Endodermal cell (in vitro differentiated cells): Measurements from ENCODE around the gene MAP4K4. TPM values are rescaled to one million over a fixed set of nuclear protein-coding genes. Genes with fewer than 3 reads are reported as not detected.

Source experiments
- DNase-seq: peaks from one replicate; pipeline ENCODE4 v3.0.0-alpha.2; 2017
- H3K27ac ChIP-seq: 2 replicates; pipeline ENCODE4 v1.5.1; 2013; ENCODE audit warnings: mild to moderate bottlenecking, low read depth, low read length, moderate library complexity
- H3K27me3 ChIP-seq: 2 replicates; pipeline ENCODE4 v1.6.1; 2013; ENCODE audit warnings: mild to moderate bottlenecking, low read length, moderate library complexity; ENCODE audit not compliant: insufficient read depth, control insufficient read depth, poor library complexity, severe bottlenecking
- H3K36me3 ChIP-seq: 2 replicates; pipeline ENCODE4 v1.7.0; 2013; ENCODE audit warnings: mild to moderate bottlenecking, low read length, moderate library complexity; ENCODE audit not compliant: control insufficient read depth, insufficient read depth
- H3K4me1 ChIP-seq: one replicate; pipeline ENCODE4 v1.7.0; 2013; ENCODE audit warnings: low read length; ENCODE audit not compliant: control insufficient read depth, insufficient read depth
- H3K4me3 ChIP-seq: 2 replicates; pipeline ENCODE4 v1.5.1; 2013; ENCODE audit warnings: mild to moderate bottlenecking, low read length, moderate library complexity
- H3K9ac ChIP-seq: 2 replicates; pipeline ENCODE4 v1.6.1; 2013; ENCODE audit warnings: mild to moderate bottlenecking, low read length, moderate library complexity; ENCODE audit not compliant: poor library complexity, severe bottlenecking; ENCODE audit errors: extremely low read depth
- H3K9me3 ChIP-seq: 2 replicates; pipeline ENCODE4 v1.6.1; 2013; ENCODE audit warnings: mild to moderate bottlenecking, low read length, moderate library complexity; ENCODE audit not compliant: control insufficient read depth
- H3K27ac Mint-ChIP-seq: 2 replicates; pipeline ENCODE4 v1.8.0; 2020; ENCODE audit warnings: mixed read lengths
- H3K27me3 Mint-ChIP-seq: 2 replicates; pipeline ENCODE4 v1.8.0; 2021; ENCODE audit warnings: mild to moderate bottlenecking, mixed read lengths; ENCODE audit not compliant: insufficient read depth
- H3K36me3 Mint-ChIP-seq: 2 replicates; pipeline ENCODE4 v1.8.0; 2020; ENCODE audit warnings: low read depth, mixed read lengths
- H3K4me1 Mint-ChIP-seq: 2 replicates; pipeline ENCODE4 v1.8.0; 2020; ENCODE audit warnings: mixed read lengths
- H3K4me3 Mint-ChIP-seq: 2 replicates; pipeline ENCODE4 v1.8.0; 2020; ENCODE audit warnings: mild to moderate bottlenecking, moderate library complexity, mixed read lengths
- H3K9me3 Mint-ChIP-seq: 2 replicates; pipeline ENCODE4 v1.8.0; 2020; ENCODE audit warnings: mild to moderate bottlenecking, mixed read lengths
- CTCF ChIP-seq: fragments of 200-600 bp; sonication (generic); conservative IDR thresholded peaks from 2 replicates; pipeline ENCODE4 v1.5.0; 2021; ENCODE audit warnings: antibody characterized with exemption, mild to moderate bottlenecking
- WGBS, 2 experiments: methylation state at CpG; one replicate each; pipeline versions ENCODE4 v1.1.5 to v1.1.7; 2013; ENCODE audit warnings: missing lambda C conversion rate in 2 of 2, mixed read lengths in 1 of 2; ENCODE audit not compliant: insufficient coverage in 1 of 2, insufficient read length in 1 of 2; 5-methylcytosine and 5-hydroxymethylcytosine counted together
- total RNA-seq, 2 donors: library from RNA; stranded (reverse); fragmentation: NEBNext Ultra II Directional in 1 of 2; extraction: Animal tissue kit (Norgen Biotek cat#: 25700) in 1 of 2; gene quantifications; 2 replicates in 1 of 2; 3 replicates in 1 of 2; pipeline ENCODE4 v1.2.1, GENCODE V29; 2021

Gene MAP4K4
- total RNA-seq, 2 donors from 2014 or later, result 130 to 142 TPM

GRCh38 chr2:101794141-101794540 is 96.6 kb downstream of the MAP4K4 start:
- no peak overlapping the region for H3K27ac Mint-ChIP-seq
- DNase-seq, result no peak
- no peaks in the 10 kb centered on the region for H3K27me3 ChIP-seq
- H3K4me3 ChIP-seq, result no peak overlapping the region
- no peaks in the 10 kb centered on the region for H3K27me3 Mint-ChIP-seq
- H3K9ac ChIP-seq, result no peak overlapping the region
- H3K4me1 Mint-ChIP-seq, result peaks cover 16% of the 10 kb centered on the region
- no CpG with 5 or more reads among the region's 2 CpGs for WGBS, 2 experiments
- no peak overlapping the region for H3K27ac ChIP-seq
- TF ChIP-seq CTCF, result no peak
- H3K9me3 ChIP-seq, result no peaks in the 10 kb centered on the region
- peaks cover 14% of the 10 kb centered on the region for H3K36me3 Mint-ChIP-seq
- H3K9me3 Mint-ChIP-seq, result no peaks in the 10 kb centered on the region
- no peak overlapping the region for H3K4me3 Mint-ChIP-seq
- peaks cover 32% of the 10 kb centered on the region for H3K36me3 ChIP-seq
- H3K4me1 ChIP-seq, result peaks cover 3% of the 10 kb centered on the region

- no peak for DNase-seq
- no peaks in the 10 kb centered on the region for H3K9me3 Mint-ChIP-seq
- no peak overlapping the region for H3K4me3 ChIP-seq
- H3K9me3 ChIP-seq, result no peaks in the 10 kb centered on the region
- peaks cover 3% of the 10 kb centered on the region for H3K4me1 ChIP-seq
- peaks cover 16% of the 10 kb centered on the region for H3K4me1 Mint-ChIP-seq
- H3K27me3 ChIP-seq, result no peaks in the 10 kb centered on the region
- H3K4me3 Mint-ChIP-seq, result no peak overlapping the region
- no peak overlapping the region for H3K27ac ChIP-seq
- no peaks in the 10 kb centered on the region for H3K27me3 Mint-ChIP-seq
- TF ChIP-seq CTCF, result no peak
- no peak overlapping the region for H3K9ac ChIP-seq
- H3K27ac Mint-ChIP-seq, result no peak overlapping the region
- peaks cover 14% of the 10 kb centered on the region for H3K36me3 Mint-ChIP-seq
- H3K36me3 ChIP-seq, result peaks cover 39% of the 10 kb centered on the region
- 98 to 100% methylated on average over 3 to 4 of the region's 4 CpGs for WGBS, 2 experiments
Observed at GRCh38 chr2:101795033-101795432, 97.5 kb downstream of the MAP4K4 start.

- H3K9me3 Mint-ChIP-seq, result no peaks in the 10 kb centered on the region
Observed at GRCh38 chr2:101796825-101797600, 99.5 kb downstream of the MAP4K4 start.

More at GRCh38 chr2:101796825-101797600, 99.5 kb downstream of the MAP4K4 start:
- Mint-ChIP-seq H3K27me3 (no peaks in the 10 kb centered on the region), H3K27ac (no peak overlapping the region), H3K36me3 (peaks cover 2% of the 10 kb centered on the region), H3K4me3 (no peak overlapping the region), H3K4me1 (peaks cover 16% of the 10 kb centered on the region)
- WGBS, 2 experiments, result 93% methylated on average over 4 to 7 of the region's 7 CpGs
- H3K36me3 ChIP-seq, result peaks cover 23% of the 10 kb centered on the region
- no peaks in the 10 kb centered on the region for H3K27me3 ChIP-seq
- DNase-seq, result no peak
- no peak overlapping the region for H3K27ac ChIP-seq
- no peak overlapping the region for H3K4me3 ChIP-seq
- H3K4me1 ChIP-seq, result peaks cover 3% of the 10 kb centered on the region
- H3K9ac ChIP-seq, result no peak overlapping the region
- TF ChIP-seq CTCF, result no peak
- H3K9me3 ChIP-seq, result no peaks in the 10 kb centered on the region
